ENCODE measurements around the gene CGREF1. TPM values are rescaled to one million over a fixed set of nuclear protein-coding genes. Genes with fewer than 3 reads are reported as not detected.
A peak's percentile ranks its signal among the peaks of the same experiment; 100 is the strongest.

Gene CGREF1
- total RNA-seq, 2 experiments from 2014 or later, result not detected

DNA sequence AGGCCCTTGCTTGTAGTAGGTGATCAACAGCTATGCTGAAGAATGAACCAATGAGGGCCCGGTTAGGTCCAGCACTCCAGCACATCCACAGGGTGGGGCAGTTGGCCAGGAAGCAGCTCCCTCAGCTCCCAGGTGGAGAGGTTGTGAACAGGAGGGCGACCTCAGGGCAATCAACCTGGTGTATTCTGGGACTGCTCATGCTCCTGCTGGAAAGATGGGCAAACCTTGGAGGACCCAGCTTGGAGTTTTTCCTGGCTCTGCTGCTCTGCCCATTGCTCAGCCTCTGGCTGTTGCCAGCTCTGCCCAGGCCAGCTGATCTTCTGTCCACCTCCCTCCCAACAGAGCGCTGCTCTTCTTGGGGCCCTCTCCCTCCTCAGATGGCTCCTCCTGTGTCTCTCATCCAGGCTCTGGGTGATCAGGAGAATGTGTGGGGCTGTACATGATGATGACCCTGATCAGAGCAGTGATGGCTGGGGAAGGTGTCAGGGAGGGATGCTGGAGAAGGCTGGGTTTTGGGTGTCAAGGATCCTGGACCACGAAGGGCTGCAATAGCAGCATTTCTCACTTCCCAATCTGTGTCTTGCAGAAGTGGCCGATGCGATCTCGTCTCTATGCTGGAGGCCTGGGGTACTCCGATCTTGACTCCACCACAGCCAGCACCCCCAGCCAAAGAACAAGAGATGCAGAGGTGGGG lies 33.3 kb upstream of the CGREF1 start:
- intact Hi-C loops (cut with micrococcal nuclease; ENCODE audit: unreplicated experiment), result no loop called here
- BruUV-seq (replicated peaks), result no TSS peak
- Histone ChIP-seq H3K9me3 (ENCODE audit: low read length) (no peaks in the 10 kb centered on the region), H3K9me2 (ENCODE audit: insufficient read depth, low read length) (no peaks in the 10 kb centered on the region), H3K4me2 (ENCODE audit: low read length) (peak overlapping the region; percentile 52; the same call in 1 of the 2 replicates), H3K4me3 (ENCODE audit: low read depth, low read length, poor library complexity, severe bottlenecking) (no peak overlapping the region), H3K4me1 (ENCODE audit: insufficient read depth, low read length, poor library complexity, severe bottlenecking) (peaks cover 35% of the 10 kb centered on the region), H3K36me3 (ENCODE audit: insufficient read depth, low read length) (no peaks in the 10 kb centered on the region), H2AFZ (ENCODE audit: low read length) (peak overlapping the region; percentile 53; the same call in 1 of the 2 replicates), H3K27ac (ENCODE audit: low read depth, low read length, poor library complexity, severe bottlenecking) (peak overlapping the region; percentile 65), H4K20me1 (ENCODE audit: insufficient read depth, low read length) (no peaks in the 10 kb centered on the region), H3K79me2 (ENCODE audit: insufficient read depth, low read depth, low read length) (no peaks in the 10 kb centered on the region)
- DNase-seq (ENCODE audit: low spot score), result no peak
- ChIA-PET POLR2A (interaction anchor here (0.6 to 1.7 kb wide), 7 partner anchors 10 to 143 kb away, joined by 3 to 6 read pairs (median 5); no protein-coding TSS in a partner anchor), CTCF (ENCODE audit: unreplicated experiment) (interaction anchor here (0.6 to 1.2 kb wide), 2 partner anchors 13 to 170 kb away, joined by 3 to 4 read pairs; partner anchors contain the start of gene MPV17)
- TF ChIP-seq, protein P1, sequence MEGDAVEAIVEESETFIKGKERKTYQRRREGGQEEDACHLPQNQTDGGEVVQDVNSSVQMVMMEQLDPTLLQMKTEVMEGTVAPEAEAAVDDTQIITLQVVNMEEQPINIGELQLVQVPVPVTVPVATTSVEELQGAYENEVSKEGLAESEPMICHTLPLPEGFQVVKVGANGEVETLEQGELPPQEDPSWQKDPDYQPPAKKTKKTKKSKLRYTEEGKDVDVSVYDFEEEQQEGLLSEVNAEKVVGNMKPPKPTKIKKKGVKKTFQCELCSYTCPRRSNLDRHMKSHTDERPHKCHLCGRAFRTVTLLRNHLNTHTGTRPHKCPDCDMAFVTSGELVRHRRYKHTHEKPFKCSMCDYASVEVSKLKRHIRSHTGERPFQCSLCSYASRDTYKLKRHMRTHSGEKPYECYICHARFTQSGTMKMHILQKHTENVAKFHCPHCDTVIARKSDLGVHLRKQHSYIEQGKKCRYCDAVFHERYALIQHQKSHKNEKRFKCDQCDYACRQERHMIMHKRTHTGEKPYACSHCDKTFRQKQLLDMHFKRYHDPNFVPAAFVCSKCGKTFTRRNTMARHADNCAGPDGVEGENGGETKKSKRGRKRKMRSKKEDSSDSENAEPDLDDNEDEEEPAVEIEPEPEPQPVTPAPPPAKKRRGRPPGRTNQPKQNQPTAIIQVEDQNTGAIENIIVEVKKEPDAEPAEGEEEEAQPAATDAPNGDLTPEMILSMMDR (conservative IDR thresholded peaks at IDR 0.05; ENCODE audit: low read length), result no peak
- no peak for TF ChIP-seq EZH2phosphoT487 (IDR thresholded peaks at IDR 0.05; ENCODE audit: borderline replicate concordance, low read depth, low read length)

DNA sequence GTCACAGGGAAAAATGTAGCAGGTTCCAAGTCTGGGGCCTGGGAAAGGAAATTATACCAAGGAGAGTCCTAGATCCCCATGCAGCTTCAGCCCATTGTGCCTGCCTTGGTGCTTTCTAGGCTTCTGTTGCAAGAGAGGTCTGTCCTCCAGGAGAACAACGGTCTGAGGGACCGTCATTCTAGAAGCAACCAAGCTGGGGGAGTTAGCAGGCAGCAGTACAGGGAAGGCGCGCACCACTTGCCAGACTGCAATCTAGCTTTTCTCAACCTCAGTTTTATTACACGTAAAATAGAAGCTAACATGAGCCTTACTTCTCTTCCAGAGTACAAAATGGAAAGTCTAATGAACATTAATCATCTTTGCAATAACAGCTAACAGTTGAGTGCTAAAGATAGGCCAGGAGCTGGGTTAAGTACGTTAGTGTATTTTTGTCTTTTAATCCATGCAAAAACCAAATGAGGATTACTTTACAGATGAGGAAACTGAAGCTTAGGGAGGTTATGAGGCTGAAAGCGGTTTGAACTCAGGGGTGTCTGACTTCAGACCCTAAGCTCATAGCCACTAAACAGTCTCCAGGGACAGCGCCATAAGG lies 31.8 kb upstream of the CGREF1 start:
- Histone ChIP-seq H4K20me1 (ENCODE audit: insufficient read depth, low read length) (no peaks in the 10 kb centered on the region), H3K9me2 (ENCODE audit: insufficient read depth, low read length) (no peaks in the 10 kb centered on the region), H3K9me3 (ENCODE audit: low read length) (no peaks in the 10 kb centered on the region), H3K4me1 (ENCODE audit: insufficient read depth, low read length, poor library complexity, severe bottlenecking) (peaks cover 26% of the 10 kb centered on the region), H3K79me2 (ENCODE audit: insufficient read depth, low read depth, low read length) (no peaks in the 10 kb centered on the region), H3K4me3 (ENCODE audit: low read depth, low read length, poor library complexity, severe bottlenecking) (no peak overlapping the region), H3K36me3 (ENCODE audit: insufficient read depth, low read length) (no peaks in the 10 kb centered on the region), H3K27ac (ENCODE audit: low read depth, low read length, poor library complexity, severe bottlenecking) (no peak overlapping the region), H3K4me2 (ENCODE audit: low read length) (no peak overlapping the region), H2AFZ (ENCODE audit: low read length) (no peak overlapping the region)
- intact Hi-C loops (cut with micrococcal nuclease; ENCODE audit: unreplicated experiment), result no loop called here
- no TSS peak for BruUV-seq (replicated peaks)
- TF ChIP-seq EZH2phosphoT487 (IDR thresholded peaks at IDR 0.05; ENCODE audit: borderline replicate concordance, low read depth, low read length), result no peak
- TF ChIP-seq, protein P1 (conservative IDR thresholded peaks at IDR 0.05; ENCODE audit: low read length), result no peak
- ChIA-PET POLR2A (interaction anchor here (1.7 kb wide), 1 partner anchor 14 kb away, joined by 6 read pairs; no protein-coding TSS in a partner anchor), CTCF (ENCODE audit: unreplicated experiment) (interaction anchor here (0.6 kb wide), 1 partner anchor 9 kb away, joined by 3 read pairs; no protein-coding TSS in a partner anchor)
- no peak for DNase-seq (ENCODE audit: low spot score)
